H9 (cell line): ENCODE data around the gene TNFRSF21. TPM values are rescaled to one million over a fixed set of nuclear protein-coding genes. Genes with fewer than 3 reads are reported as not detected.

Source experiments
- DNase-seq: peaks from one replicate; pipeline ENCODE4 v3.0.0-alpha.2; 2017
- H2AFZ ChIP-seq: one replicate; pipeline ENCODE4 v1.6.1; 2013; ENCODE audit warnings: mild to moderate bottlenecking, low read length, control low read depth, moderate library complexity
- H2AK5ac ChIP-seq: 2 replicates; pipeline ENCODE4 v1.6.1; 2013; ENCODE audit warnings: low read length, control low read depth, mixed read lengths; ENCODE audit not compliant: insufficient read length
- H2BK120ac ChIP-seq: one replicate; pipeline ENCODE4 v1.6.1; 2013; ENCODE audit warnings: low read depth, mild to moderate bottlenecking, low read length, control low read depth, inconsistent platforms; ENCODE audit not compliant: poor library complexity, severe bottlenecking
- H2BK12ac ChIP-seq: 2 replicates; pipeline ENCODE4 v1.6.1; 2013; ENCODE audit warnings: low read length, control low read depth, mixed read lengths, low read depth; ENCODE audit not compliant: insufficient read length
- H2BK15ac ChIP-seq: 2 replicates; pipeline ENCODE4 v1.6.1; 2013; ENCODE audit warnings: low read depth, low read length, control low read depth
- H2BK20ac ChIP-seq: one replicate; pipeline ENCODE4 v1.6.1; 2013; ENCODE audit warnings: low read depth, mild to moderate bottlenecking, low read length, control low read depth, inconsistent platforms; ENCODE audit not compliant: poor library complexity, severe bottlenecking
- H2BK5ac ChIP-seq: 2 replicates; pipeline ENCODE4 v1.6.1; 2013; ENCODE audit warnings: low read length, control low read depth, mixed read lengths; ENCODE audit not compliant: insufficient read length
- H3K14ac ChIP-seq: 2 replicates; pipeline ENCODE4 v1.6.1; 2013; ENCODE audit warnings: low read length, control low read depth; ENCODE audit not compliant: insufficient read depth
- H3K18ac ChIP-seq: 2 replicates; pipeline ENCODE4 v1.6.1; 2013; ENCODE audit warnings: low read depth, mild to moderate bottlenecking, mixed read lengths, low read length, control low read depth; ENCODE audit not compliant: insufficient read length
- H3K23ac ChIP-seq: 2 replicates; pipeline ENCODE4 v1.6.1; 2013; ENCODE audit warnings: low read length, control low read depth, mixed read lengths, low read depth; ENCODE audit not compliant: insufficient read length
- H3K23me2 ChIP-seq: 2 replicates; pipeline ENCODE4 v1.6.1; 2013; ENCODE audit warnings: low read depth, mild to moderate bottlenecking, mixed read lengths, low read length, control low read depth; ENCODE audit not compliant: insufficient read length, poor library complexity, severe bottlenecking
- H3K27ac ChIP-seq: 2 replicates; pipeline ENCODE4 v1.5.1; 2013; ENCODE audit warnings: low read length, control low read depth, mixed read lengths, low read depth; ENCODE audit not compliant: insufficient read length
- H3K27me3 ChIP-seq: 2 replicates; pipeline ENCODE4 v1.6.1; 2013; ENCODE audit warnings: low read length, control low read depth, inconsistent platforms; ENCODE audit not compliant: insufficient read depth
- H3K4ac ChIP-seq: 2 replicates; pipeline ENCODE4 v1.6.1; 2013; ENCODE audit warnings: low read depth, mild to moderate bottlenecking, control low read depth, inconsistent platforms, low read length, moderate library complexity
- H3K4me1 ChIP-seq: 2 replicates; pipeline ENCODE4 v1.6.1; 2013; ENCODE audit warnings: low read length, control low read depth, inconsistent platforms; ENCODE audit not compliant: insufficient read depth
- H3K4me2 ChIP-seq: 2 replicates; pipeline ENCODE4 v1.6.1; 2013; ENCODE audit warnings: low read length, control low read depth, mixed read lengths; ENCODE audit not compliant: insufficient read length, insufficient read depth
- H3K56ac ChIP-seq: 2 replicates; pipeline ENCODE4 v1.6.1; 2013; ENCODE audit warnings: low read depth, mild to moderate bottlenecking, mixed read lengths, low read length, control low read depth; ENCODE audit not compliant: insufficient read length
- H3K79me1 ChIP-seq: 2 replicates; pipeline ENCODE4 v1.6.1; 2013; ENCODE audit warnings: low read depth, mild to moderate bottlenecking, moderate library complexity, low read length, control low read depth, inconsistent platforms; ENCODE audit not compliant: insufficient read depth, poor library complexity, severe bottlenecking
- H3K79me2 ChIP-seq: 2 replicates; pipeline ENCODE4 v1.6.1; 2013; ENCODE audit warnings: low read length, control low read depth, inconsistent platforms; ENCODE audit not compliant: insufficient read depth
- H3K9ac ChIP-seq: 2 replicates; pipeline ENCODE4 v1.6.1; 2013; ENCODE audit warnings: low read length, control low read depth, mixed read lengths; ENCODE audit not compliant: insufficient read length; ENCODE audit errors: extremely low read depth
- H3K9me3 ChIP-seq: one replicate; pipeline ENCODE4 v1.6.1; 2013; ENCODE audit warnings: low read depth, low read length, inconsistent platforms; ENCODE audit not compliant: control insufficient read depth
- H3T11ph ChIP-seq: one replicate; pipeline ENCODE4 v1.6.1; 2013; ENCODE audit warnings: mild to moderate bottlenecking, low read length, control low read depth, inconsistent platforms
- H4K20me1 ChIP-seq: one replicate; pipeline ENCODE4 v1.6.1; 2013; ENCODE audit not compliant: control insufficient read depth, insufficient read length, insufficient read depth
- H4K5ac ChIP-seq: 2 replicates; pipeline ENCODE4 v1.6.1; 2013; ENCODE audit warnings: low read depth, mild to moderate bottlenecking, mixed read lengths, low read length, control low read depth; ENCODE audit not compliant: insufficient read length
- H4K8ac ChIP-seq: replicated peaks from 2 replicates; pipeline ENCODE4 v1.6.1; 2013; ENCODE audit warnings: low read length, control low read depth, mixed read lengths, low read depth; ENCODE audit not compliant: insufficient read length
- H4K91ac ChIP-seq: 2 replicates; pipeline ENCODE4 v1.6.1; 2013; ENCODE audit warnings: low read depth, mild to moderate bottlenecking, moderate library complexity, mixed read lengths, low read length, control low read depth; ENCODE audit not compliant: insufficient read length
- H3K27ac Mint-ChIP-seq, 3 experiments: 2 replicates in 2 of 3; 3 replicates in 1 of 3; pipeline ENCODE4 v1.8.0; 2020 to 2021; ENCODE audit warnings: mixed read lengths in 3 of 3, mild to moderate bottlenecking in 1 of 3, moderate library complexity in 1 of 3
- H3K27me3 Mint-ChIP-seq: 2 replicates; pipeline ENCODE4 v1.8.0; 2021; ENCODE audit warnings: low read depth, mild to moderate bottlenecking, moderate library complexity, mixed read lengths
- H3K36me3 Mint-ChIP-seq, 3 experiments: 2 replicates in 2 of 3; 3 replicates in 1 of 3; pipeline ENCODE4 v1.8.0; 2020 to 2021; ENCODE audit warnings: low read depth in 3 of 3, mixed read lengths in 3 of 3; ENCODE audit not compliant: insufficient read depth in 1 of 3
- H3K4me1 Mint-ChIP-seq, 2 experiments: 2 replicates each; pipeline ENCODE4 v1.8.0; 2020; ENCODE audit warnings: mixed read lengths in 2 of 2
- H3K4me3 Mint-ChIP-seq, 2 experiments: 2 replicates in 1 of 2; 3 replicates in 1 of 2; pipeline ENCODE4 v1.8.0; 2020 to 2021; ENCODE audit warnings: mild to moderate bottlenecking in 2 of 2, mixed read lengths in 2 of 2, moderate library complexity in 1 of 2
- H3K9me3 Mint-ChIP-seq, 2 experiments: 2 replicates in 1 of 2; 3 replicates in 1 of 2; pipeline ENCODE4 v1.8.0; 2020; ENCODE audit warnings: mild to moderate bottlenecking in 2 of 2, mixed read lengths in 2 of 2, moderate library complexity in 1 of 2
- CTCF ChIP-seq: fragments of 200-600 bp; sonication (generic); conservative IDR thresholded peaks from 3 replicates; pipeline ENCODE4 v1.8.0; 2021; ENCODE audit warnings: antibody characterized with exemption, mild to moderate bottlenecking
- WGBS: extraction: QIAGEN DNeasy Blood & Tissue Kit; methylation state at CpG from one replicate; pipeline ENCODE4 v1.1.7; 2013; ENCODE audit warnings: missing lambda C conversion rate, low lambda C conversion rate, mixed read lengths; ENCODE audit not compliant: insufficient read length; ENCODE audit errors: extremely low coverage; 5-methylcytosine and 5-hydroxymethylcytosine counted together
- total RNA-seq: library from RNA; stranded (reverse); gene quantifications from 2 replicates; pipeline ENCODE4 v1.2.1, GENCODE V29; 2021

The TNFRSF21 gene
- total RNA-seq, 1 experiment from 2014 or later: 39.1 TPM

GRCh38 chr6:47250302-47250701 lies 59.4 kb downstream of the TNFRSF21 start:
- no peak overlapping the region for H2BK12ac ChIP-seq
- H2AFZ ChIP-seq: no peak overlapping the region
- no peak overlapping the region for H3K56ac ChIP-seq
- no peaks in the 10 kb centered on the region for H3K79me2 ChIP-seq
- no peak overlapping the region for H3K18ac ChIP-seq
- H3K4me1 ChIP-seq: no peaks in the 10 kb centered on the region
- no peak overlapping the region for H3K4me2 ChIP-seq
- no peak overlapping the region for H2BK15ac ChIP-seq
- H3K9ac ChIP-seq: no peak overlapping the region
- H3K23ac ChIP-seq: no peak overlapping the region
- H3K14ac ChIP-seq: no peak overlapping the region
- no CpG with 5 or more reads among the region's 1 CpG for WGBS
- H3K79me1 ChIP-seq: no peaks in the 10 kb centered on the region
- TF ChIP-seq CTCF: no peak
- Mint-ChIP-seq H3K36me3 (peaks cover 8 to 22% (median 19%) of the 10 kb centered on the region in 3 experiments; a peak in 6 of 7 replicates), H3K4me1 (peaks cover 22 to 27% of the 10 kb centered on the region in 2 experiments), H3K9me3 (no peaks in the 10 kb centered on the region), H3K27ac (no peak overlapping the region), H3K4me3 (no peak overlapping the region), H3K27me3 (no peaks in the 10 kb centered on the region)
- H3K9me3 ChIP-seq: no peaks in the 10 kb centered on the region
- H3K23me2 ChIP-seq: no peaks in the 10 kb centered on the region
- H3K27me3 ChIP-seq: no peaks in the 10 kb centered on the region
- no peak overlapping the region for H2AK5ac ChIP-seq
- no peak overlapping the region for H2BK5ac ChIP-seq
- no peak for DNase-seq
- H3K27ac ChIP-seq: no peak overlapping the region
- H4K8ac ChIP-seq: no peak overlapping the region
- H2BK120ac ChIP-seq: no peak overlapping the region
- no peak overlapping the region for H2BK20ac ChIP-seq
- H3T11ph ChIP-seq: no peak overlapping the region
- no peak overlapping the region for H4K91ac ChIP-seq
- no peak overlapping the region for H3K4ac ChIP-seq
- no peak overlapping the region for H4K5ac ChIP-seq
- H4K20me1 ChIP-seq: no peaks in the 10 kb centered on the region
